NT2/D1 (cell line): ENCODE measurements around the gene USP20.
"Not testable (repeated sequence)": the region's sequence is repeated elsewhere in the genome, so short reads cannot be mapped to it uniquely, and the experiment has no call there.

Source experiments
- DNase-seq: peaks from one replicate; pipeline ENCODE4 v3.0.0-alpha.2; 2011; ENCODE audit warnings: low read depth, low spot score
- H3K27me3 ChIP-seq: 2 replicates; pipeline ENCODE4 v1.6.0; 2011; ENCODE audit warnings: mild to moderate bottlenecking; ENCODE audit not compliant: insufficient read length, insufficient read depth
- H3K36me3 ChIP-seq: 2 replicates; pipeline ENCODE4 v1.6.1; 2011; ENCODE audit warnings: mild to moderate bottlenecking, low read length, mixed read lengths; ENCODE audit not compliant: insufficient read depth, insufficient read length
- H3K4me1 ChIP-seq: 2 replicates; pipeline ENCODE4 v1.5.1; 2011; ENCODE audit not compliant: insufficient read depth, insufficient read length
- H3K4me3 ChIP-seq: 2 replicates; pipeline ENCODE4 v1.5.1; 2011; ENCODE audit warnings: low read depth; ENCODE audit not compliant: insufficient read length
- H3K9ac ChIP-seq: 2 replicates; pipeline ENCODE4 v1.6.0; 2011; ENCODE audit warnings: low read depth; ENCODE audit not compliant: insufficient read length
- H3K9me3 ChIP-seq: 2 replicates; pipeline ENCODE4 v1.5.1; 2011; ENCODE audit warnings: mild to moderate bottlenecking, low read length; ENCODE audit not compliant: insufficient read depth
- SUZ12 ChIP-seq: IDR thresholded peaks from 2 replicates; pipeline ENCODE4 v1.6.1; 2011; ENCODE audit not compliant: insufficient read length, insufficient read depth; ENCODE audit errors: extremely low read depth
- YY1 ChIP-seq: IDR thresholded peaks from 2 replicates; pipeline ENCODE4 v1.6.1; 2011; ENCODE audit not compliant: insufficient read length, insufficient read depth
- ZNF274 ChIP-seq: IDR thresholded peaks from 2 replicates; pipeline ENCODE4 v1.6.1; 2011; ENCODE audit warnings: mild to moderate bottlenecking, low read depth, low read length

Gene USP20

DNA sequence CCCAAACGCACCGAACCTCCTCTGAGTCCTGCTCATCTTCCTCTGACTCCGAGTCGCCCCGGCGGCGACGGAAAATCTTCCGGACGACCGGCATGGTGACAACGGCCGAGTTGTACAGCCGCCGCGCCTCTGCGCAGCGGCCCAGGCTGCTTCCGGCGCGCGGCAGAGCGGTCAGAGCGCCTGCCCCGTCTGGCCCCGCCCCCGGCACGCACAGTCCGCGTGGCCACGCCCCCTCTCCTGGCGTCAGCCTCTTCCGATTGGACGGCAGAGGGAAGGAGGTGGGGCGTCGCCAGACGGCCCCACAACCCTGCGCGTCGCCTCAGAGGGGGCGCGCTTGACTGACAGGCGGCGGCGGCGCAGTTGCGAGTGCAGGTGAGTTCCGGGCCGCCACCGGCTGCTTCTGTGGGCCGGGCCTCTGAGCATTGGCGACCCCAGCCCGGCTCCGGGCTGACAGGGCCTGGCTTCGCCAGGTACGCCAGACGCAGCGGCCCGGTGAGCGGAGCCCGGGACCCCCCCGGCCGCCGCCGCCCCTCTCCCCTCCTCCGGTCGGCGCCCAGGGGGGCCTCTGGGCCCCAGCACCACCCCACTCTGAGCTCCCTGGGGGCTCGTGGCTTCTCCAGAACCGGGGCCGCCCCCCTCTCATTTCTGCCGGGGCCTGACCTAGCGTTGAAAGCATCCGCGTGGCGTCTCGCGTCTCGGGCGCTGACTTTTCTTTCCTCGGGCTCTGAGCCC lies at the start of gene USP20, which contains the start of gene C9orf78:
USP20 (plus strand) TSS at position 331 of the 732 bp plus-strand sequence. CDS start 17,098 bp downstream, outside the sequence.
C9orf78 (minus strand) TSS at position 148 of the 732 bp plus-strand sequence; CDS start at position 94, 54 bp downstream.
- peak within 1 kb of the TSS; percentile 95 for H3K9ac ChIP-seq
- no peak for TF ChIP-seq ZNF274
- H3K9me3 ChIP-seq, result no peaks in the 10 kb centered on the region

DNA sequence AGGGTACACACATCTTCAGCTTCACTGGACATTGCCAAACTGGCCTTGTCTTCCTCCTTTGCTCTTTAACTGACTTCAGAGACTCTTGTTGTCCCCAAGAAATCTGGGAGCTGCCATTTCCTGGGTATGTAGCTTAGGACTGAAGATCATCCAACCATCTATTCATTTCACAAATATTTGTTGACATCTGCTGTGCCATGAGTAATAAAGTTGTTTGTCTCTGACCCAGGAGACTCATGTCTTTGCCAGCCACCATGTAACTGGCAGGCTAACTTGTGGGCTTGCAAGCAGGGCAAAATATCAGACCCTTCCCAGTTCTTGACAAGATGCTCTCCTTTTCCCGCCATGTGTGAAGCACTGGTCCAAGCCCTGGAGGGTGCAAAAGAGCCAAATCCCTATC lies 49.4 kb upstream of the USP20 start:
- Histone ChIP-seq H3K27me3 (no peaks in the 10 kb centered on the region), H3K9ac (no peak overlapping the region), H3K4me1 (no peaks in the 10 kb centered on the region)

More for the DNA sequence above, at the start of gene USP20, which contains the start of gene C9orf78:
- Histone ChIP-seq H3K36me3 (peaks cover 38% of the 10 kb centered on the region), H3K4me3 (peak within 1 kb of the TSS; percentile 99), H3K4me1 (peaks cover 14% of the 10 kb centered on the region), H3K27me3 (peaks cover 3% of the 10 kb centered on the region)
- peak; percentile 94 for DNase-seq

DNA sequence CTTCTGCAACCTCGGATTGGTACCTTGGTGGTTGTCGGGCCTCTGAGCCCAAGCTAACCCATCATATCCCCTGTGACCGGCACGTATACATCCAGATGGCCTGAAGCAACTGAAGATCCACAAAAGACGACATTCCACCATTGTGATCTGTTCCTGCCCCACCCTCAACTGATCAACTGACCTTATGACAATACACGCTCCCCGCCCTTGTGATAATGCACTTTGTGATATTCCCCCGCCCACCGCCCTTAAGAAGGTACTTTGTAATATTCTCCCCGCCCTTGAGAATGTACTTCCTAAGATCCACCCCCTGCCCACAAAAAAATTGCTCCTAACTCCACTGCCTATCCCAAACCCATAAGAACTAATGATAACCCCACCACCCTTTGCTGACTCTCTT lies 48.8 kb upstream of the USP20 start:
- TF ChIP-seq YY1, result no peak
- TF ChIP-seq SUZ12, result no peak
- Histone ChIP-seq H3K27me3 (no peaks in the 10 kb centered on the region), H3K4me1 (no peaks in the 10 kb centered on the region), H3K9ac (no peak overlapping the region), H3K4me3 (no peak overlapping the region), H3K36me3 (no peaks in the 10 kb centered on the region), H3K9me3 (no peaks in the 10 kb centered on the region)
- DNase-seq, result no peak

More for the DNA sequence above, 49.4 kb upstream of the USP20 start:
- Histone ChIP-seq H3K9me3 (no peaks in the 10 kb centered on the region), H3K4me3 (no peak overlapping the region), H3K36me3 (no peaks in the 10 kb centered on the region)
- no peak for DNase-seq
- TF ChIP-seq YY1, result no peak
- no peak for TF ChIP-seq ZNF274
- TF ChIP-seq SUZ12, result no peak

DNA sequence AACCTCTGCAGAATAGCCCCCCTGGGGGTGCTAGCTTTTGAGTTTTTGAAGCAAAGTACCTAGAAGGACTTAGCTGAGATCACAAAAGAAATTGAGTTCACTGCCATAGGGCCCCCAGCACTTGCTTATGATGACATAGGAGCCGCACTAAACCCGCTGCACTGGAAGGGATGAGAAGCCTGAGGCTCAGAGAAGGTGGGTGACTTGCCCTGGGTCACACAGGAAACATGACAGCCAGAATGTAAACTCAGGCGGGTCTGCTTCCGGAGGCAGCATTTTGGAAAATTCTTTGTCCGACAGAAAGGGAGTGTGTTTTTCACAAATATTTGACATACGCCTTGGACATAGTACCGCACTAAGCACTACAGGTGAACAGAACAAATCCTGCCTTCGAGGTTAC lies 40.7 kb upstream of the USP20 start:
- Histone ChIP-seq H3K4me1 (no peaks in the 10 kb centered on the region), H3K9me3 (no peaks in the 10 kb centered on the region), H3K4me3 (no peak overlapping the region), H3K27me3 (no peaks in the 10 kb centered on the region), H3K9ac (no peak overlapping the region), H3K36me3 (no peaks in the 10 kb centered on the region)
- TF ChIP-seq YY1 (no peak), ZNF274 (no peak), SUZ12 (no peak)
- DNase-seq, result no peak

DNA sequence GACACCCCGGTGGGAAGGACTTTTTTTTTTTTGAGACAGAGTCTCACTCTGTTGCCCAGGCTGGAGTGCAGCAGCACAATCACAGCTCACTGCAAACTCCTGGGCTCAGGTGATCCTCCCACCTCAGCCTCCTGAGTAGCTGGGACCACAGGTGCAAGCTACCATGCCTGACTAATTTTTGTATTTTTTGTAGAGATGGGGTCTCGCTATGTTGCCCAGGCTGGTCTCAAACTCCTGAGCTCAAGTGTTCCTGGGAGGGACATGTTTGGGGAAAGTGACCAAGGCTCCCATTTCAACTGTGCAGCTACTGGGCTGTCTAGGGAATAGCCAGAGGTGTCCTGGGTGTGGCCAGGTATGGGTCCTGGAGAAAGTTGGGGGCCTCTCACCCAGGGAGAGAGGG lies 39.2 kb upstream of the USP20 start:
- not testable (repeated sequence) for H3K27me3 ChIP-seq, H3K4me3 ChIP-seq, H3K36me3 ChIP-seq, H3K9ac ChIP-seq, DNase-seq, H3K9me3 ChIP-seq, H3K4me1 ChIP-seq

DNA sequence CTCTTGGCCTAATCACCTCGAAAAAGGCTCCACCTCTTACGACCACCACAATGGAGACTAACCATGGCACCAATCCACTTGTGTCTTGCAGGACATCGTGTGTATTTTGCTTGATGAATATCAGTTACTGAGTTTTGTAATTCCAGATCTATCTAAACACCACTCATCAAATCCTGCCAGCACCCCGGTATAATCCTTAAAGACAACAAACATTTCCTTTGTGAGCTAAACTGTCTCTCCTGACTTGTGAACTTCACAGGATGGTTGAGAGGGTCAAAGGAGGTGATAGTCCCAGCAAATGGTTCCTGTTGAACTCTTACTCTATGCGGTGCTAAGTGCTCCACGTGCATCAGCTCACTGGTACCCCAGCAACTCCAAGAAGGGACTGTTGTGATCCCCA lies 36.3 kb upstream of the USP20 start:
- Histone ChIP-seq H3K4me3 (no peak overlapping the region), H3K9ac (no peak overlapping the region), H3K9me3 (no peaks in the 10 kb centered on the region), H3K4me1 (peaks cover 4% of the 10 kb centered on the region), H3K27me3 (no peaks in the 10 kb centered on the region), H3K36me3 (no peaks in the 10 kb centered on the region)
- TF ChIP-seq YY1, result no peak
- no peak for TF ChIP-seq SUZ12
- no peak for TF ChIP-seq ZNF274
- no peak for DNase-seq

DNA sequence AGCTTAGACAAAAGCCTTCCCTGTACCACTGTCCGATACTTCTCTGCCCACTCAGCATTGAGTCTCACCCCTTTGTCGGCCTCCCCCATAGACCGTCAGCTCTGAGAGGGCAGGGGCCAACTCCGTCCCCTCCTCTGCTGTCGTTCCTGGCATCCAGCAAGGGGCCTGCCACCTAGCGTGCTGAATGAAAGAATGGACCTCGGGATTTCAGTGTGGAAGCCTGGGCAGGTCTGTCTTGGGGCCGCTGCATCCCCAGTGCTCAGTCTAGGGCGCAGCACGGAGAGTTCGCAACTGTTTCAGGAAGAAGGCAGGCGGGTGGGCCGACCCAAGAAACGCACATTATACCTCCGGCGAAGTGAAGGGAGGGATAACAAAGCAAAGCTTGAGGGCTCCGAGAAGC lies 33.8 kb upstream of the USP20 start:
- Histone ChIP-seq H3K4me1 (peaks cover 6% of the 10 kb centered on the region), H3K9ac (no peak overlapping the region), H3K27me3 (no peaks in the 10 kb centered on the region), H3K9me3 (no peaks in the 10 kb centered on the region), H3K36me3 (peaks cover 21% of the 10 kb centered on the region), H3K4me3 (no peak overlapping the region)
- DNase-seq, result no peak
- TF ChIP-seq ZNF274 (no peak), YY1 (no peak), SUZ12 (no peak)
